Panc1 (cell line): ENCODE results near the gene DSCAML1. TPM values are rescaled to one million over a fixed set of nuclear protein-coding genes. Genes with fewer than 3 reads are reported as not detected.
A peak's percentile ranks its signal among the peaks of the same experiment; 100 is the strongest.

ENCODE experiments used
- ATAC-seq: fragments of 200-7000 bp; cut with Tn5 transposase; 2 replicates; pipeline ENCODE4 v1.9.1; 2020; ENCODE audit warnings: mild to moderate bottlenecking, moderate library complexity
- BruUV-seq: library from RNA; stranded (reverse); fragments of 400-500 nt; replicated peaks from 2 replicates; lab custom pipeline; 2021; lab: Mats Ljungman, UMichigan
- CTCF ChIA-PET: fragments of 300-600 bp; sonication (Branson Sonifier 250); formaldehyde crosslinking; loops from one replicate; lab custom pipeline; 2022; ENCODE audit warnings: antibody characterized with exemption; lab: Charles Lee
- POLR2A ChIA-PET: fragments of 300-600 bp; sonication (Branson Sonifier 250); formaldehyde crosslinking; loops from one replicate; lab custom pipeline; 2022; ENCODE audit warnings: antibody characterized with exemption; lab: Charles Lee
- DNase-seq: peaks from one replicate; pipeline ENCODE4 v3.0.0-alpha.2; 2010; ENCODE audit warnings: low read depth, low spot score
- H3K27ac ChIP-seq: 2 replicates; pipeline ENCODE4 v1.5.1; 2011; ENCODE audit warnings: mild to moderate bottlenecking, low read length, inconsistent platforms
- H3K27me3 ChIP-seq: fragments of 200-500 bp; sonication (Bioruptor generic); 2 replicates; pipeline ENCODE4 v1.6.0; 2014; ENCODE audit warnings: low read length, inconsistent platforms; ENCODE audit not compliant: control insufficient read depth, insufficient read depth
- H3K36me3 ChIP-seq: fragments of 200-500 bp; sonication (Bioruptor generic); 2 replicates; pipeline ENCODE4 v1.5.1; 2014; ENCODE audit warnings: inconsistent platforms, mild to moderate bottlenecking, low read length, moderate library complexity; ENCODE audit not compliant: control insufficient read depth, insufficient read depth
- H3K4me1 ChIP-seq: 2 replicates; pipeline ENCODE4 v1.5.1; 2011; ENCODE audit warnings: inconsistent platforms, mild to moderate bottlenecking, low read length, moderate library complexity; ENCODE audit not compliant: control insufficient read depth, insufficient read depth
- H3K4me3 ChIP-seq, 2 experiments: 2 replicates each; pipeline ENCODE4 v1.5.1; 2011 to 2012; ENCODE audit warnings: low read depth in 2 of 2, low read length in 2 of 2, mild to moderate bottlenecking in 2 of 2, inconsistent platforms in 1 of 2, moderate library complexity in 1 of 2
- H3K9me3 ChIP-seq: fragments of 200-500 bp; sonication (Bioruptor generic); 2 replicates; pipeline ENCODE4 v1.5.1; 2014; ENCODE audit warnings: low read depth, mild to moderate bottlenecking, inconsistent platforms, low read length, moderate library complexity; ENCODE audit not compliant: control insufficient read depth, insufficient read depth
- POLR2AphosphoS5 ChIP-seq: IDR thresholded peaks from 2 replicates; pipeline ENCODE4 v1.6.1; 2012; ENCODE audit warnings: mild to moderate bottlenecking, low read depth, low read length, moderate library complexity
- SIN3A ChIP-seq: IDR thresholded peaks from 2 replicates; pipeline ENCODE4 v1.6.1; 2012; ENCODE audit warnings: low read depth, mild to moderate bottlenecking, low read length, moderate library complexity, borderline replicate concordance; ENCODE audit not compliant: insufficient read depth
- TCF7L2 ChIP-seq: IDR thresholded peaks from 2 replicates; pipeline ENCODE4 v1.6.1; 2011; ENCODE audit warnings: mild to moderate bottlenecking, low read depth, low read length, inconsistent platforms
- in situ Hi-C: cut with HindIII; loops from 2 replicates; pipeline ENCODE4 v1.10.0; 2016; ENCODE audit warnings: low sequenced_read_pairs, low pct_unique_long_range_greater_than_20kb
- intact Hi-C: fragments of 100-400 bp; cut with micrococcal nuclease; formaldehyde crosslinking; loops from one replicate; pipeline ENCODE4 v1.10.0; 2022; ENCODE audit not compliant: unreplicated experiment
- total RNA-seq: library from RNA; stranded (reverse); gene quantifications from one replicate; pipeline ENCODE4 v1.2.1, GENCODE V29; 2021; ENCODE audit not compliant: unreplicated experiment
- TF ChIP-seq, protein P1 (sequence below), 2 experiments: IDR thresholded peaks; 2 replicates each; pipeline ENCODE4 v1.6.1; 2011 to 2012; ENCODE audit warnings: low read depth in 2 of 2, control low read depth in 1 of 2, low read length in 1 of 2, mild to moderate bottlenecking in 1 of 2, moderate library complexity in 1 of 2; ENCODE audit not compliant: insufficient read depth in 1 of 2
- TF ChIP-seq, protein P2 (sequence below): fragments of 450-650 bp; IDR thresholded peaks from 2 replicates; pipeline ENCODE4 v1.5.1; 2017; ENCODE audit warnings: mild to moderate bottlenecking

Gene DSCAML1
- total RNA-seq, 1 experiment from 2014 or later: 1.6 TPM

DNA sequence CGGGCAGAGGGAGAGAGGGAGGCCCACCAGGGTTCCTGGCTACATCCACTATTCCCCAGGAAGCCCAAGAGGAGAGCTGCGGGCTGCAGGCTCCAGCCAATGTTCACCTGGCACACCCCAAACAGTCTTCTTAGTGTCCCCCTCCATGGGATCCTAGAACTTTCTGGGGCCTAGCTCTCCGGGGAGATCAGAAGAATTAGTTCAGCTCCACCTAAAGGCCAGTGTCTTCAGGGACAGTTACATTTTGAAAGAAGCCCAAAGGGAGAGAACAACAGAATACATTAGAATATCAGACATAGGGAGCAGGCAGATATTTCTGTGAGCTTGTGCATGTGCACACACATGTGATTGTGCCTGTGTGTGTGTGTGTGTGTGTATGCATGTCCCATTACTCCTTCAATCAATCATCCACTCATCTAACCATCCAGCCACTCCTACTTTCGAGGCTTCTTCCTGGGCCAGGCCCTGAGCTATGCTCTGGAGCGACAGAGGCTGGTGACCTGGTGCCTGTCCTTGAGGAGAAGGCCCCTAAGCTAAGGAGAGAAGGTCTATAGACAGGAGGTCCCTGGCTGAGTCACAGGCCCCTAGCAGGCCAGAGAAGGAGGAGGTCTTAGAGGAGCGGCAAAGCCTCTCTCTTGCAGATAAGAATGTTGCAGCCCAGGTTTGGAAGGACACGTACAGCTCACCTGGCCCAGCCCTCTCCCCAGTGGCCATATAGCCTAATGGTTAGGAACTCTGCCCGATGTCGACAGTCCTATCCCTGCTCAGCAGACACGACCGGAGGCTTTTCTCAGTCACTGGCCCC, 165.5 kb downstream of the DSCAML1 start:
- TF ChIP-seq, protein P1, sequence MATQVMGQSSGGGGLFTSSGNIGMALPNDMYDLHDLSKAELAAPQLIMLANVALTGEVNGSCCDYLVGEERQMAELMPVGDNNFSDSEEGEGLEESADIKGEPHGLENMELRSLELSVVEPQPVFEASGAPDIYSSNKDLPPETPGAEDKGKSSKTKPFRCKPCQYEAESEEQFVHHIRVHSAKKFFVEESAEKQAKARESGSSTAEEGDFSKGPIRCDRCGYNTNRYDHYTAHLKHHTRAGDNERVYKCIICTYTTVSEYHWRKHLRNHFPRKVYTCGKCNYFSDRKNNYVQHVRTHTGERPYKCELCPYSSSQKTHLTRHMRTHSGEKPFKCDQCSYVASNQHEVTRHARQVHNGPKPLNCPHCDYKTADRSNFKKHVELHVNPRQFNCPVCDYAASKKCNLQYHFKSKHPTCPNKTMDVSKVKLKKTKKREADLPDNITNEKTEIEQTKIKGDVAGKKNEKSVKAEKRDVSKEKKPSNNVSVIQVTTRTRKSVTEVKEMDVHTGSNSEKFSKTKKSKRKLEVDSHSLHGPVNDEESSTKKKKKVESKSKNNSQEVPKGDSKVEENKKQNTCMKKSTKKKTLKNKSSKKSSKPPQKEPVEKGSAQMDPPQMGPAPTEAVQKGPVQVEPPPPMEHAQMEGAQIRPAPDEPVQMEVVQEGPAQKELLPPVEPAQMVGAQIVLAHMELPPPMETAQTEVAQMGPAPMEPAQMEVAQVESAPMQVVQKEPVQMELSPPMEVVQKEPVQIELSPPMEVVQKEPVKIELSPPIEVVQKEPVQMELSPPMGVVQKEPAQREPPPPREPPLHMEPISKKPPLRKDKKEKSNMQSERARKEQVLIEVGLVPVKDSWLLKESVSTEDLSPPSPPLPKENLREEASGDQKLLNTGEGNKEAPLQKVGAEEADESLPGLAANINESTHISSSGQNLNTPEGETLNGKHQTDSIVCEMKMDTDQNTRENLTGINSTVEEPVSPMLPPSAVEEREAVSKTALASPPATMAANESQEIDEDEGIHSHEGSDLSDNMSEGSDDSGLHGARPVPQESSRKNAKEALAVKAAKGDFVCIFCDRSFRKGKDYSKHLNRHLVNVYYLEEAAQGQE (IDR thresholded peaks at IDR 0.05; ENCODE audit: insufficient read depth in 1 of 2, low read depth in 2 of 2, low read length in 1 of 2): no peak
- TF ChIP-seq TCF7L2 (no peak), POLR2AphosphoS5 (no peak), SIN3A (no peak)
- TF ChIP-seq, protein P2, sequence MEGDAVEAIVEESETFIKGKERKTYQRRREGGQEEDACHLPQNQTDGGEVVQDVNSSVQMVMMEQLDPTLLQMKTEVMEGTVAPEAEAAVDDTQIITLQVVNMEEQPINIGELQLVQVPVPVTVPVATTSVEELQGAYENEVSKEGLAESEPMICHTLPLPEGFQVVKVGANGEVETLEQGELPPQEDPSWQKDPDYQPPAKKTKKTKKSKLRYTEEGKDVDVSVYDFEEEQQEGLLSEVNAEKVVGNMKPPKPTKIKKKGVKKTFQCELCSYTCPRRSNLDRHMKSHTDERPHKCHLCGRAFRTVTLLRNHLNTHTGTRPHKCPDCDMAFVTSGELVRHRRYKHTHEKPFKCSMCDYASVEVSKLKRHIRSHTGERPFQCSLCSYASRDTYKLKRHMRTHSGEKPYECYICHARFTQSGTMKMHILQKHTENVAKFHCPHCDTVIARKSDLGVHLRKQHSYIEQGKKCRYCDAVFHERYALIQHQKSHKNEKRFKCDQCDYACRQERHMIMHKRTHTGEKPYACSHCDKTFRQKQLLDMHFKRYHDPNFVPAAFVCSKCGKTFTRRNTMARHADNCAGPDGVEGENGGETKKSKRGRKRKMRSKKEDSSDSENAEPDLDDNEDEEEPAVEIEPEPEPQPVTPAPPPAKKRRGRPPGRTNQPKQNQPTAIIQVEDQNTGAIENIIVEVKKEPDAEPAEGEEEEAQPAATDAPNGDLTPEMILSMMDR: no peak
- intact Hi-C loops (no loop called here), in situ Hi-C loops (no loop called here)
- no peaks in the 10 kb centered on the region for H3K36me3 ChIP-seq
- H3K27me3 ChIP-seq: peaks cover 6% of the 10 kb centered on the region; the same call in 1 of the 2 replicates
- peak; percentile 24; the same call in 1 of the 2 replicates for ATAC-seq
- H3K9me3 ChIP-seq: no peaks in the 10 kb centered on the region
- ChIA-PET POLR2A (no interaction called here), CTCF (no interaction called here)
- DNase-seq: no peak
- H3K27ac ChIP-seq: no peak overlapping the region
- H3K4me1 ChIP-seq: no peaks in the 10 kb centered on the region
- no peak overlapping the region for H3K4me3 ChIP-seq
- no TSS peak for BruUV-seq

DNA sequence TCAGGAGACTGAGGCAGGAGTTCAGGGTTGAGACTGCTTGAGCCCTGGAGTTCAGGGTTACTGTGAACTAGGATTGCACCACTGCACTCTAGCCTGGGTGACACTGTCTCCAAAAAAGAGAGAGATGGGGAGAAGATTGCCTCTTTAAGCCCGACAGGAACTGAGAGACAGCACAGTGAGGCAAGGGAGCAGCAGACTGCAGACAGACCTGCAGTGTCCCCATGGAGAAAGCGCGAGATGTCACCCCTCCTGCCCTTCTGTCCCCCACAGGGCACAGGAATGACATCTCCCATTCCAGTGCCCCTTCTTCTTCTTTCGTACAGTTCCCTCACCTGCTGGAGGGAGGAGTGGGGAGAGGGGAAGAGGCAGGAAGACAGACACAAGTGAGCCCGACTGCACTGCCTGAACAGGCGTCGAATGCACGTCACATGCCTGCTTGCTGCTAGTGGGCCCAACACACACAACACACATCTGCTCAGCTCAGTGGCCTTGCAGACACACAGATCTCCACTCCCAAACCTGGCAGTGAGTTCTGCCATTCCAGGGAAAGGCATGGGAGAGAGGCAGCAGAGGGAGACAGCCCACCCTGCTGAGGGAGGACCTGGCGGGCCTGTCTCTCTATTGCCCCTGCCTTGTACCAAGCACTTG, 167.0 kb downstream of the DSCAML1 start:
- no peak overlapping the region for H3K4me3 ChIP-seq
- no peaks in the 10 kb centered on the region for H3K36me3 ChIP-seq
- no peaks in the 10 kb centered on the region for H3K27me3 ChIP-seq
- TF ChIP-seq, protein P1 (IDR thresholded peaks at IDR 0.05; ENCODE audit: insufficient read depth in 1 of 2, low read depth in 2 of 2, low read length in 1 of 2): no peak
- TF ChIP-seq SIN3A (no peak), POLR2AphosphoS5 (no peak), TCF7L2 (no peak)
- TF ChIP-seq, protein P2: no peak
- H3K4me1 ChIP-seq: no peaks in the 10 kb centered on the region
- H3K27ac ChIP-seq: no peak overlapping the region
- no TSS peak for BruUV-seq
- in situ Hi-C loops (no loop called here), intact Hi-C loops (no loop called here)
- ChIA-PET CTCF (no interaction called here), POLR2A (no interaction called here)
- DNase-seq: no peak
- no peaks in the 10 kb centered on the region for H3K9me3 ChIP-seq
- no peak for ATAC-seq
